Measurements from ENCODE around the gene MXD1. TPM values are rescaled to one million over a fixed set of nuclear protein-coding genes. Genes with fewer than 3 reads are reported as not detected.

The MXD1 gene
- polyA plus RNA-seq, 3 donors = 83.1 to 247 (median 112) TPM

GRCh38 chr2:69986691-69987090, 71.8 kb downstream of the MXD1 start:
- peaks cover 0 to 7% (median 4%) of the 10 kb centered on the region in 7 donors for H3K9me3 Mint-ChIP-seq
- Histone ChIP-seq H3K4me2 (replicated peaks; ENCODE audit: extremely low read depth, low read length, poor library complexity, severe bottlenecking) (no peak overlapping the region), H4K20me1 (ENCODE audit: insufficient read depth, low read length) (no peaks in the 10 kb centered on the region), H3K27ac (ENCODE audit: low read depth in 1 of 2, low read length in 2 of 2) (peak overlapping the region; percentile 58 to 90), H3K79me2 (ENCODE audit: insufficient read depth, low read length) (no peaks in the 10 kb centered on the region), H3K9me3 (replicated peaks in 1 of 2; ENCODE audit: control insufficient read depth in 1 of 2, insufficient read depth in 1 of 2, low read length in 2 of 2) (no peaks in the 10 kb centered on the region), H2AFZ (ENCODE audit: insufficient read depth, low read depth, low read length, poor library complexity, severe bottlenecking) (no peak overlapping the region), H3K4me1 (ENCODE audit: control insufficient read depth in 1 of 2, insufficient read depth in 2 of 2, low read length in 2 of 2) (peaks cover 32 to 35% of the 10 kb centered on the region in 2 donors), H3K4me3 (replicated peaks in 1 of 3; ENCODE audit: low read depth in 2 of 3, low read length in 3 of 3) (no peak overlapping the region), H3K9ac (ENCODE audit: insufficient read depth, low read length, poor library complexity, severe bottlenecking) (no peak overlapping the region), H3K27me3 (ENCODE audit: control insufficient read depth in 2 of 2, insufficient read depth in 2 of 2, low read length in 2 of 2) (no peaks in the 10 kb centered on the region), H3K36me3 (replicated peaks in 1 of 2; ENCODE audit: control insufficient read depth in 1 of 2, insufficient read depth in 2 of 2, low read length in 2 of 2) (no peaks in the 10 kb centered on the region)
- H3K27ac Mint-ChIP-seq = peak overlapping the region in 6 of 7 donors; percentile 32 to 95 (median 94)
- intact Hi-C loops (cut with micrococcal nuclease) = loop anchor here (5.0 kb wide), 3 partner anchors 49 to 156 kb away; no protein-coding TSS in a partner anchor
- no peak for TF ChIP-seq CTCF (IDR thresholded peaks at IDR 0.05)
- DNase-seq = no peak
- peaks cover 4 to 8% of the 10 kb centered on the region in 2 donors for H3K36me3 Mint-ChIP-seq
- 78% methylated on average over 2 of the region's 4 CpGs for WGBS (ENCODE audit: insufficient coverage)
- H3K4me3 Mint-ChIP-seq = no peak overlapping the region
- peaks cover 0 to 4% (median 2%) of the 10 kb centered on the region in 3 donors for H3K27me3 Mint-ChIP-seq (ENCODE audit: low read depth in 3 of 3)
- H3K4me1 Mint-ChIP-seq = peaks cover 37% of the 10 kb centered on the region

- no peak overlapping the region for H3K4me2 ChIP-seq (replicated peaks; ENCODE audit: extremely low read depth, low read length, poor library complexity, severe bottlenecking)
- no peaks in the 10 kb centered on the region for H4K20me1 ChIP-seq (ENCODE audit: insufficient read depth, low read length)
- H3K9me3 ChIP-seq (replicated peaks in 1 of 2; ENCODE audit: control insufficient read depth in 1 of 2, insufficient read depth in 1 of 2, low read length in 2 of 2) = no peaks in the 10 kb centered on the region
- no peak overlapping the region for H3K4me3 Mint-ChIP-seq
- intact Hi-C loops (cut with micrococcal nuclease) = loop anchor here (5.0 kb wide), 3 partner anchors 51 to 154 kb away; no protein-coding TSS in a partner anchor
- no peaks in the 10 kb centered on the region for H3K27me3 ChIP-seq (ENCODE audit: control insufficient read depth in 2 of 2, insufficient read depth in 2 of 2, low read length in 2 of 2)
- no peak overlapping the region for H3K27ac ChIP-seq (ENCODE audit: low read depth in 1 of 2, low read length in 2 of 2)
- H3K4me3 ChIP-seq (replicated peaks in 1 of 3; ENCODE audit: low read depth in 2 of 3, low read length in 3 of 3) = no peak overlapping the region
- H3K9ac ChIP-seq (ENCODE audit: insufficient read depth, low read length, poor library complexity, severe bottlenecking) = no peak overlapping the region
- no peaks in the 10 kb centered on the region for H3K36me3 ChIP-seq (replicated peaks in 1 of 2; ENCODE audit: control insufficient read depth in 1 of 2, insufficient read depth in 2 of 2, low read length in 2 of 2)
- peaks cover 31 to 32% of the 10 kb centered on the region in 2 donors for H3K4me1 ChIP-seq (ENCODE audit: control insufficient read depth in 1 of 2, insufficient read depth in 2 of 2, low read length in 2 of 2)
- peaks cover 4 to 8% of the 10 kb centered on the region in 2 donors for H3K36me3 Mint-ChIP-seq
- TF ChIP-seq CTCF (IDR thresholded peaks at IDR 0.05) = no peak
- H3K27ac Mint-ChIP-seq = peak overlapping the region in 2 of 7 donors; percentile 14 to 95
- no peak for DNase-seq
- H3K27me3 Mint-ChIP-seq (ENCODE audit: low read depth in 3 of 3) = peaks cover 0 to 4% (median 2%) of the 10 kb centered on the region in 3 donors
- no peak overlapping the region for H2AFZ ChIP-seq (ENCODE audit: insufficient read depth, low read depth, low read length, poor library complexity, severe bottlenecking)
- H3K79me2 ChIP-seq (ENCODE audit: insufficient read depth, low read length) = no peaks in the 10 kb centered on the region
- H3K4me1 Mint-ChIP-seq = peaks cover 39% of the 10 kb centered on the region
- 96% methylated on average over 4 of the region's 5 CpGs for WGBS (ENCODE audit: insufficient coverage)
- peaks cover 0 to 6% (median 4%) of the 10 kb centered on the region in 7 donors for H3K9me3 Mint-ChIP-seq
These were observed 73.3 kb downstream of the MXD1 start for GRCh38 chr2:69988086-69988635.

All from CD14-positive monocyte (primary cell).